GM18526 (cell line): ENCODE measurements around the gene DOLPP1.

Experiments used
- POLR2A ChIP-seq: IDR thresholded peaks from 3 replicates; pipeline ENCODE4 v1.6.1; 2011; ENCODE audit not compliant: insufficient read length; ENCODE audit errors: extremely low read depth

The DOLPP1 gene

DNA sequence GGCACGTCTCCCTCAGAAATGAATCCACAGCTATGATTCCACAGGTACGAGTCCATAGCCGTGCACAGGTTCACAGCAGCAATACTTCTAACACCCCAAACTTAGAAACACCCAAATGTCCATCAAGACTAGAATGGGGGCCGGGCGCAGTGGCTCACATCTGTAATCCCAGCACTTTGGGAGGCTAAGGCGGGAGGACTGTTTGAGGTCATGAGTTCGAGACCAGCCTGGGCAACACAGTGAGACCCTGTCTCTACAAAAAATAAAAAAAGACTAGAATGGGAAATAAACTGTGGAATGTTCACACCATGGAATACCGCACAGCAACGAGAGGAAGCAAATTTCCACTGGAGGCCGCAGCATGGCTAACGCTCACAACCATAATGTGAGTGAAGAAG is 4.3 kb upstream of the DOLPP1 start:
- no peak for TF ChIP-seq POLR2A

- TF ChIP-seq POLR2A = no peak
Measured at GRCh38 chr9:129077236-129077635, 3.7 kb upstream of the DOLPP1 start.

DNA sequence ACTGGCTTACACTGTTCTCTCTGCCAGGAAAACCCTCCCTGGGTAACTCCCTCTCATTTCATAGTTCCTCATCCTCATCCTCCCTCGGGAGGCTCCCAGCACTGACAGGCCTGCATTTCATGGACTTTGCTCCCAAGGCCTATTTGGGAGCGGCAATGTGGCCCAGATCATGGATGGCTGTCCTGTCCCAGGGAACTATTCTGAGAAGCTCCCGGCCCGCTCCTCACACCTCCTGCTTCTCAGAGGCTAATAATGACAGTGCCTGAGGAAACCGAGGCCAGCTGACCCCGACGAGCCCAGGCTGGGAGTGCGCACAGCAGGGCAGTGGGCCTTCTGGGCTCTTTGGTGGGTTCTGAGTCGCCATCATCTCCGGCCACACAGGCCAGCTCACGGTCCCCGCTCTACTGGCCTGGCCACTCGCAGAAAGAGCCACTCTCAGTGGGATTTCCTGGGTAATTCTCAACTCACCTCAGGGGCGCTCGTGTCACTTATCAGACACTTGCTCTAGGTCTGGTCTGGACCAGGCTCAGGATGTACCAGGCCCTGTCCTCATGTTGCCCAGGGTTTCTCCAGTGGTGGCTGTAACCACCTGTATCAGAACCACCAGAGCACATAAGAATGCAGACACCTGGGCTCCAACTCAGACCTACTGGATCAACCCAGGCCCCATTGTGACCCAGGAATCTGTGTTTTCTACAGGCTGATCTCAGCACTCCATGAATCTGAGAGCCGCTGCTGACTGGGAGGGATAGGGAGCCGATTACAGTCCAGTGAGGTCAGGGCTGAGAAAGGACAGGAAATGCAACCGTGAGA is 2.0 kb upstream of the DOLPP1 start:
- no peak for TF ChIP-seq POLR2A

DNA sequence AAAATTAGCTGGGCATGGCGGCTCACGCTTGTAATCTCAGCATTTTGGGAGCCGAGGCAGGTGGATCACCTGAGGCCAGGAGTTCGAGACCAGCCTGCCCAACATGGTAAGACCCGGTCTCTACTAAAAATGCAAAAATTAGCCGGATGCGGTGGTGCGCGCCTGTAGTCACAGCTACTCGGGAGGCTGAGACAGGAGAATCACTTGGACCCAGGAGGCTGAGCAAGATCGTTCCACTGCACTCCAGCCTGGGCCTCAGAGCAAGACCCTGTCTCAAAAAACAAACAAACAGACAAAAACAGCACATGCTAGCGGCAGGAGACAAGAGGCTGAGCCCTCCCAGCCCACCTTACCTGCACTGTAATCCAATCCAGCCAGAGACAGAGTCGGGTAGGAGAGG is 1.1 kb upstream of the DOLPP1 start:
- no peak for TF ChIP-seq POLR2A

DNA sequence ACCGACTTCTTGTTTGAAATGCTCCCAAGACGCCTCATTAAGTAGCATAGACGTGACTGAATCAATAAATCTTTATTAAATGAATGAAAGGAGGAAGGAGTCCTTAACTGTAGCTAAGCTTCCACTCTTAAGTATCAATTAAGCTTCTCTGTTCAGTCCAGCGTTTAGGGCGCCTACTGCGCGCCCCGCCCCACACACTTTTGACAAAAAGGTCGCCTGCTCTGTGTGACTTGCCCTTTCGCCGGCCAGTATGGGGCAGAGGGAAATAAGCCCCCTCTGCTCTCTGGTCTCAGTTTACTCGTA is 662 bp upstream of the DOLPP1 start:
- no peak for TF ChIP-seq POLR2A

DNA sequence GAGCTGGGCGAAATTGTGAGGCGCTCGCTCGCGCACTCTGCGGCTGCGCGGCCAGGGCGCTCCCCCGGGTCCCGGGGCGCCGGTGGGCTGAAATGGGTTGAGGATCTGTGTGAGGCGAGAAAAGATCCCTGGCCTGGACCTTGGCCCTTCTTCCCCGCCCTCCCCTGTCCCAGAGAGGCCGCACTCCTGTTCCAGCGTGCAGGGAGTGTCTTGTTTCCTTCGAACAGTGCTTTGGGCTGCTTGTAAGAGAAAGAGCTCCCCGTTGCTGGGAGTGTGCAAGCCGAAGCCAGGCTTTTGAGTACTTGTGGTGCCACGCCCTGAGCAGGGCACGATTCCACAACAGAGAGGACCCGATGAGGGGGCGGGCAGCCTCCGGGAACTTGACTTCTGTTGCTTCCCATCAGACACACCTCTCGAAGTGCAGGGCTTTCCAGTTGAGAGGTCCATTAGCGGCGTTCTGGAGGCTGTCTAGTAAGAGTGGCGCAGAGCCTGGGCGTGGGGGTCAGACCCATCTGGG is 535 bp downstream of the DOLPP1 start:
- TF ChIP-seq POLR2A = no peak

DNA sequence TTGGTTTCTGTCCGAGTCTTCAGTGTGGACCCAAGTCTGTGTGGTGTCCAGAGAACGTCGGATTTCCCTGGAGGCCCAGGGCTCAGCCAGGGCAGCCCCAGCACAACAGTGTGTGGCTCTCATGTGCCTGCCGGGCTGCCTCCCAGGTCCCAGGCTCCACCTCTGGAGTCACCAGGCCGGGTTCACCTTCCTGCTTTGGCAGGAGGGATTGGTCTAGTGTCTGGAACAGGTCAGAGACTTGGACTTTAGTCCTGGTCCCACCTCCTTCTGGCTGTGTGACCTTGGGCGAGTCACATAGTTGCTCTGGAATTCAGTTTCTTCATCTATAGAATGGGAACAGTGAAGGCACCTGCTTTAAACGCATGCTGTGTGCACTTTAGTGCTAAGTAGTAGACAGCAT is 3.2 kb downstream of the DOLPP1 start:
- TF ChIP-seq POLR2A = no peak

DNA sequence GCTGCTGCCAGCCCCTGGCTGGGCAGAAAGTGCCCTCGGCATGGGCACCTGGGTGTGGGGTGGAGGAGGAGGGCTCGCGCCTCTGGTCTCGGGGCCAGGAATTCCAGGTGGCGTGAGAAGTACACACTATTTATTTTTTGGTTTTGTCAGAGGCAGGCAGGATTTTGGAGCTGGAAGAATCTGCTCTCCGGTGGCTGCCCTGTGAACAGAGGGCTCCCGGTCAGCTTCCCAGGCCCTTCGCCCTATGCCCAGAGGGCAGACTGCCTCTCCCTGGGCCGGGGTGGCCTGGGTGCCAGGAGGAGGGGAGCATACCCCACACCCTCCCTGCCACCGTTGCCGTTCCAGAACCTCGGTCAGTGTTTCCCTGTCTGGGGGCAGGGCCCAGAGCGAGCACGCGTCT is 8.3 kb downstream of the DOLPP1 start:
- TF ChIP-seq POLR2A = no peak

DNA sequence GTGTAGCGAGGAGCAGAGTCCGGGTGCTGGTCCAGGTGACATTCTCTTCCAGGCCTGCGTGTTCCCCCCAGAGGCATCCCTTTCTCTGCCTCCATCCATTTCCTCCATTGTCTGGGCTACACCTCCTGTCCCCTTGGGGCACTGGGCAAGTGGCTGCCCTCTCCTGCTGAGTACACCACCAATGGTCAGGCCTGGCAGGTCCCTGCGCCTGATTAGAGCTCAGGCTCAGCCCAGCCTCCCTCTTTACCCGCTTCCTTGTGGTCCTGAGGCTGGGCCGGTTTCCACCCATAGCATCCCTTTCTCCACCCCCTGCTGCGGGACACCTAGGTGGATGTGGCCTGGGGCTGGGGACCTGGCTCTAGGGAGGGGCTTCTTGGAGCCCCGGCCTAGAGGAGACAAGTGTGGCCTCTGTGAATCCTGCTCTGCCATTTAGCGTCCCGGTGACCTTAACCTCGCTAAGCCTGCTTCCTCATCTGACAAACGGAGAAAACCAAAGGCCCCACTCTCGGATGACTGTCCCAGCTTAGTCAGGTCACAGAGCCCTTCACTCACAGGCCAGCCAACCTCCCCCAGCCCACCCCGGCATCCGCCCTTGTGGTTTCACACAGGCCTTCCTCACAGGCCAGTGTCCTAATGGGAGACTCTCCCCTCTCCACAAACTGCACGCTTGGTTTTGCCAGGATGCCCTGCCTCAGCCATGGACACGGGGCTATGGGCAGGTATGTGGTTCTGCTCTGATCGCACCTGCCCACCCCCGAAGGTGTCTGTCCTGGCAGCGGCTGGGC is 12.9 kb downstream of the DOLPP1 start:
- TF ChIP-seq POLR2A = no peak

GRCh38 chr9:129094387-129095169 is 13.7 kb downstream of the DOLPP1 start:
- TF ChIP-seq POLR2A = no peak

DNA sequence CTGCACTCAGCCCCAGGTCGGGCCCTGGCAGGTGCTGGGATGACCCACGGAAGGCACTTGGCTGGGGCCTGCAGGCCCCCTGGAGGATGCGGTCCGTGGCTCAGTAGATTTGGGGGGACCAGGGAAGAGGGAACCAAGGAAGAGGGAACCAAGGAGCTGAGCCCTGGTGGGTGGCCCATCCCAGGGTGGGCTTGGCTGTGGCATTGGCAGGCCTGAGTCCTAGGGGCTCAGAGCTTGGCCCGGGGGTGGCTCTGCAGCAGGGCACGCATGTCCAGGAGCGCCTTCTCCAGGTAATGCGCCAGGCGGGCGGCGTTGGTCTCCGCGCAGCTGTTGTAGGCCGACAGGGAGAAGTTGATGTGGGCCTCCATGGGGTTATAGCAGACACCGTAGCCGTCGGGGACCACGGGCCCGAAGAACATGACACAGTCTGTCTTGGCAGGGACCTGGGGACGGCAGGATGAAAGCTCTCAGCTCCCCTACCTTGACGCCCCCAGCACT is 14.3 kb downstream of the DOLPP1 start:
- TF ChIP-seq POLR2A = no peak

DNA sequence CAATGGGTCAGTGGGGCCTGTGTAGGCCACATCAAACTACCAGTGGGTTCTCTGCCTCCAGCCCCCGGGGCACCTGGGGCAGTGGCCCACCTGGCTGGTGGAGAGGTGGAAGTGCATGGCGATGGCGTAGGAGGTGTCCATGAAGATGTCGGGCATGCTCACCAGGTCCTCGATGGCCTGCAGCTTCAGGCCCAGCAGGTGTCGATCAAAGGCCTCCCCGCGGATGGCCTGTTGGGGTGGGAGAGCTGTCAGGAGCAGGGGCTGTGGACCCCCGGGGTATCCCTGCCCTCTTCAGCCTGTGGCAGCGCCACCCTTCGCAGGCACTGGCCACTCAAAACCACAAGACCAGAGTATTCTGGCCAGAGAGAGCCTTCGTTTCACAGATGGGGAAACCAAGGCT is 15.0 kb downstream of the DOLPP1 start:
- TF ChIP-seq POLR2A = no peak

- TF ChIP-seq POLR2A = no peak
Measured at GRCh38 chr9:129097671-129098306, 16.9 kb downstream of the DOLPP1 start.

DNA sequence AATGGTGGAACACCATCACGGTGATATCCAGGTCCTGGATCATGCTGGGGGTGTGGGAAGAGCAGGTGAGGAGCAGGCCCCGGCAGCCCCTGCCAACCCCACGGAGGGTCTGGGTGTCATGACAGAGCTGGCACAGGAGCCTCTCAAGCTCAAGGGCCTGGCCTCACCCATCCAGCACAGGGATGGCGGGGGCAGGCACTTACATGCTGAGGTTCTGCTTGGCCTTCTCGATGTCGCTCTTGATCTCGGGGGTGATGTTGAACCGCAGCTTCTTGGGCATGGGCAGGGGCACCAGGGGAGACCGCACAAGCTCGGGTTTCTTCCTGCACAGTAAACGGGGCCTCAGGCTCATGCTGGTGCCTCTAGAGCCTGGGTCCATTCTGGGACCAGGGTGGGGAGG is 17.4 kb downstream of the DOLPP1 start:
- no peak for TF ChIP-seq POLR2A
